K562 (cell line): Measurements from ENCODE around the gene CCDC184. TPM values are rescaled to one million over a fixed set of nuclear protein-coding genes. Genes with fewer than 3 reads are reported as not detected.

ENCODE experiments used
- ATAC-seq: fragments of 200-7000 bp; cut with Tn5 transposase; 3 replicates; pipeline ENCODE4 v1.9.1; 2020; ENCODE audit warnings: moderate library complexity
- BruUV-seq: library from RNA; stranded (reverse); fragments of 400-500 nt; replicated peaks from 2 replicates; lab custom pipeline; 2021; lab: Mats Ljungman, UMichigan
- CTCF ChIA-PET: fragments of 300-600 bp; formaldehyde crosslinking; extraction: SDS; loops from one replicate; lab custom pipeline; 2021; ENCODE audit warnings: low intra/inter-chr PET ratio; lab: Yijun Ruan, JAX
- POLR2A ChIA-PET: fragments of 300-600, 350-650 bp; sonication (Branson Sonifier 250); formaldehyde crosslinking; extraction: SDS; loops from one replicate; lab custom pipeline; 2021; ENCODE audit warnings: antibody characterized with exemption, inconsistent platforms; lab: Yijun Ruan, JAX
- DNase-seq, 4 experiments: peaks; one replicate each; pipeline versions ENCODE4 v3.0.0 to v3.0.0-alpha.2; 2011 to 2018; ENCODE audit warnings: low spot score in 3 of 4, mixed read lengths in 3 of 4; ENCODE audit errors: extremely low read depth in 1 of 4
- FAIRE-seq: peaks from 2 replicates; lab custom pipeline; 2011; peaks lifted over from hg19 to GRCh38; lab: Jason Lieb, UNC
- H2AFZ ChIP-seq: 2 replicates; pipeline ENCODE4 v1.6.0; 2011; ENCODE audit warnings: low read depth, low read length, control low read depth, inconsistent platforms
- H3K27ac ChIP-seq: fragments of 200-600 bp; 3 replicates; pipeline ENCODE4 v1.8.0; 2011; ENCODE audit warnings: low read depth, mild to moderate bottlenecking, control low read depth, inconsistent platforms, low read length, moderate library complexity, mixed read lengths; ENCODE audit errors: extremely low read depth
- H3K27me3 ChIP-seq, 2 experiments: fragments of 300-600 bp in 1 of 2; 2 replicates in 1 of 2; 3 replicates in 1 of 2; pipeline versions ENCODE4 v1.6.0 to v1.8.0; 2011; ENCODE audit warnings: inconsistent platforms in 2 of 2, low read length in 2 of 2, mild to moderate bottlenecking in 1 of 2, mixed read lengths in 1 of 2, moderate library complexity in 1 of 2; ENCODE audit not compliant: control insufficient read depth in 2 of 2, insufficient read depth in 2 of 2
- H3K36me3 ChIP-seq: fragments of 300-600 bp; 3 replicates; pipeline ENCODE4 v1.8.0; 2011; ENCODE audit warnings: mild to moderate bottlenecking, low read length, inconsistent platforms; ENCODE audit not compliant: control insufficient read depth, insufficient read depth
- H3K4me1 ChIP-seq, 2 experiments: fragments of 200-600 bp in 1 of 2; replicated peaks in 1 of 2; 2 replicates in 1 of 2; 3 replicates in 1 of 2; pipeline versions ENCODE4 v1.5.1 to v1.8.0; 2011; ENCODE audit warnings: inconsistent platforms in 2 of 2, low read length in 2 of 2, mild to moderate bottlenecking in 1 of 2, mixed read lengths in 1 of 2, moderate library complexity in 1 of 2; ENCODE audit not compliant: control insufficient read depth in 2 of 2, insufficient read depth in 2 of 2
- H3K4me2 ChIP-seq: 2 replicates; pipeline ENCODE4 v1.6.1; 2011; ENCODE audit warnings: low read length, control low read depth, inconsistent platforms, mixed read lengths; ENCODE audit not compliant: insufficient read depth
- H3K4me3 ChIP-seq: fragments of 200-600 bp; sonication (generic), shearing (Covaris generic); 2 replicates; pipeline ENCODE4 v1.5.1; 2016; ENCODE audit warnings: control low read depth, inconsistent platforms
- H3K79me2 ChIP-seq: fragments of 200-600 bp; 3 replicates; pipeline ENCODE4 v1.8.0; 2011; ENCODE audit warnings: low read length, inconsistent platforms; ENCODE audit not compliant: control insufficient read depth, insufficient read depth
- H3K9ac ChIP-seq, 2 experiments: 2 replicates each; pipeline versions ENCODE4 v1.6.0 to v1.6.1; 2011; ENCODE audit warnings: low read depth in 2 of 2, low read length in 2 of 2, control low read depth in 1 of 2, inconsistent platforms in 1 of 2, mild to moderate bottlenecking in 1 of 2, mixed read lengths in 1 of 2; ENCODE audit not compliant: insufficient read depth in 1 of 2
- H3K9me1 ChIP-seq: one replicate; pipeline ENCODE4 v1.6.0; 2011; ENCODE audit warnings: inconsistent platforms, mild to moderate bottlenecking, low read length, moderate library complexity; ENCODE audit not compliant: control insufficient read depth, insufficient read depth
- H3K9me3 ChIP-seq: replicated peaks from 2 replicates; pipeline ENCODE4 v1.5.1; 2011; ENCODE audit warnings: low read depth, low read length, inconsistent platforms; ENCODE audit not compliant: control insufficient read depth, insufficient read depth
- H4K20me1 ChIP-seq: replicated peaks from 2 replicates; pipeline ENCODE4 v1.6.1; 2011; ENCODE audit warnings: low read length, inconsistent platforms, mixed read lengths; ENCODE audit not compliant: control insufficient read depth, insufficient read depth
- CAMTA2 ChIP-seq: fragments of 250-450 bp; sonication (Bioruptor Pico); conservative IDR thresholded peaks from 2 replicates; pipeline ENCODE4 v1.5.1; 2022
- CREM ChIP-seq: IDR thresholded peaks from 2 replicates; pipeline ENCODE4 v1.6.1; 2014; ENCODE audit warnings: antibody characterized with exemption, low read depth
- FOXK2 ChIP-seq, 2 experiments: fragments of 450-650 bp; IDR thresholded peaks in 1 of 2; conservative IDR thresholded peaks in 1 of 2; 2 replicates each; pipeline ENCODE4 v1.6.1; 2016; ENCODE audit warnings: low read depth in 2 of 2, mild to moderate bottlenecking in 1 of 2
- HEY1 ChIP-seq: fragments of 250-450 bp; sonication (Bioruptor Pico); IDR thresholded peaks from 2 replicates; pipeline ENCODE4 v1.5.0; 2020; ENCODE audit warnings: mild to moderate bottlenecking, moderate library complexity, borderline replicate concordance
- KDM1A ChIP-seq, 2 experiments: fragments of 450-650 bp; IDR thresholded peaks; 2 replicates each; pipeline ENCODE4 v1.6.1; 2016; ENCODE audit warnings: mild to moderate bottlenecking in 2 of 2
- KLF16 ChIP-seq: IDR thresholded peaks from 2 replicates; pipeline ENCODE4 v1.6.1; 2016; ENCODE audit warnings: antibody characterized with exemption
- L3MBTL2 ChIP-seq: fragments of 450-650 bp; IDR thresholded peaks from 2 replicates; pipeline ENCODE4 v1.6.1; 2016; ENCODE audit warnings: mild to moderate bottlenecking, moderate library complexity
- NFRKB ChIP-seq: fragments of 450-650 bp; IDR thresholded peaks from 2 replicates; pipeline ENCODE4 v1.6.1; 2016; ENCODE audit warnings: low read depth
- NR4A1 ChIP-seq, 2 experiments: fragments of 250-450 bp in 1 of 2; fragments of 450-650 bp in 1 of 2; sonication (Bioruptor Pico) in 1 of 2; IDR thresholded peaks; 2 replicates each; pipeline versions ENCODE4 v1.4.0 to v1.6.1; 2016 to 2020; ENCODE audit warnings: mild to moderate bottlenecking in 2 of 2, missing compliant biosample characterization in 1 of 2, missing genetic modification characterization in 1 of 2, moderate library complexity in 1 of 2
- NUFIP1 ChIP-seq: fragments of 450-650 bp; IDR thresholded peaks from 2 replicates; pipeline ENCODE4 v1.6.1; 2018; ENCODE audit not compliant: partially characterized antibody
- POLR2AphosphoS5 ChIP-seq: IDR thresholded peaks from 2 replicates; pipeline ENCODE4 v1.6.1; 2011; ENCODE audit warnings: mild to moderate bottlenecking, low read depth, low read length, moderate library complexity; ENCODE audit not compliant: control insufficient read depth, insufficient read depth
- ZNF76 ChIP-seq: fragments of 250-450 bp; sonication (Bioruptor Pico); IDR thresholded peaks from 2 replicates; pipeline ENCODE4 v1.4.0; 2020; ENCODE audit warnings: mild to moderate bottlenecking, moderate library complexity, borderline replicate concordance
- ZSCAN29 ChIP-seq: fragments of 450-650 bp; IDR thresholded peaks from 2 replicates; pipeline ENCODE4 v1.6.1; 2017
- WGBS: fragments of 100-300 bp; shearing (Covaris generic); methylation state at CpG from one replicate; pipeline ENCODE4 v1.1.6; 2016; ENCODE audit warnings: low coverage, mixed read lengths; ENCODE audit not compliant: insufficient coverage; ENCODE audit errors: missing lambda C conversion rate; 5-methylcytosine and 5-hydroxymethylcytosine counted together
- in situ Hi-C: fragments of 300-500 bp; cut with MboI; formaldehyde crosslinking; loops from 4 replicates; pipeline ENCODE4 v1.15.0; 2018; ENCODE audit warnings: inconsistent platforms, mixed read lengths
- intact Hi-C: fragments of 100-400 bp; cut with micrococcal nuclease; formaldehyde crosslinking; loops from 2 replicates; pipeline ENCODE4 v1.14.2; 2022
- polyA plus RNA-seq, 8 experiments: library from polyadenylated mRNA; depleted of rRNA in 4 of 8; stranded (reverse) in 5 of 8; unstranded in 3 of 8; fragments of >200 nt; fragmentation: Nextera tagmentation in 2 of 8; fragmentation: Illumina TruSeq in 1 of 8; extraction: Ambion mirVana in 2 of 8; extraction: Trizol in 1 of 8; gene quantifications; 2 replicates each; pipeline versions ENCODE4 v1.2.1 to v1.2.3, GENCODE V29; 2011 to 2014; ENCODE audit warnings: inconsistent platforms in 1 of 8, missing spikeins in 1 of 8
- total RNA-seq, 7 experiments: library from RNA; depleted of rRNA in 6 of 7; stranded (reverse); fragments of >200 nt in 6 of 7; fragmentation: Illumina TruSeq in 2 of 7; extraction: Trizol in 2 of 7; gene quantifications; 2 replicates each; pipeline versions ENCODE4 v1.2.1 to v1.2.3, GENCODE V29; 2011 to 2021; ENCODE audit warnings: low replicate concordance in 1 of 7
- TF ChIP-seq, protein P1 (sequence below): fragments of 250-450 bp; sonication (Bioruptor Pico); IDR thresholded peaks from 2 replicates; pipeline ENCODE4 v1.8.0; 2021; ENCODE audit warnings: borderline replicate concordance, mild to moderate bottlenecking, moderate library complexity; ENCODE audit not compliant: poor library complexity, severe bottlenecking

Gene CCDC184
- total and polyA plus RNA-seq, 9 of the 15 experiments (the other 6 are each of a cell fraction or from before 2014, with no cell fraction given) = 0.09 TPM; not detected in 8

GRCh38 chr12:48157018-48157888 lies 26.2 kb upstream of the CCDC184 start, which contains the start of gene ASB8 (continued):
- TF ChIP-seq FOXK2 (conservative IDR thresholded peaks at IDR 0.05 in 1 of 2, IDR thresholded peaks at IDR 0.05 in 1 of 2; ENCODE audit: low read depth in 2 of 2) (peak; percentile 96 to 97), ZNF76 (CRISPR knock-in tag) (no peak), ZSCAN29 (no peak), POLR2AphosphoS5 (peak; percentile 72)

DNA sequence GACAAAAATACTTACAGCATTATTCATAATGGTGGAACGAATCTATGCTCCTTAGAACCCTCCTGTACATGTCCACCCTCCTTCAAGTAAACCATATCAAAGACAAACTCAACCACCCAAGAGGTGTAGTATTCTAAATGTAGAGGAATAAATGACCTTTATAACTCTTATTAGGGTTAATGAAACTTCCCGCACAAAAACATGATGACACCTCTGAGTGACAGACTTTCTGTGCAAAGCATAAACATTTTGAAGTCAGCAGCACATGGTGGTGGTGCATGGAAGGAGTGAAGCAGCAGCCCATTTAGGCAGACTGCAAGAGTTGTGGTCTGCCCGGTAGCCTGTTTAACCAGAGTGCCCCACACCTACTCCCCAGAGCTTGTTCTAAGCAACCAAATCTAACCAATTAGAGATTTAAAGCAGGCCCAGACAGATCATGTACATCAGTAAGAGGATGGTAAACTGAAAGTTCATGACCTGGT lies 25.5 kb upstream of the CCDC184 start:
- Histone ChIP-seq H3K4me3 (peak overlapping the region; percentile 72; the same call in 1 of the 2 replicates), H2AFZ (peak overlapping the region; percentile 99), H3K4me1 (peaks cover 4 to 11% of the 10 kb centered on the region in 2 experiments), H3K79me2 (peaks cover 13% of the 10 kb centered on the region; the same call in 2 of the 3 replicates), H3K27ac (peak overlapping the region; percentile 53), H3K9ac (peak overlapping the region; percentile 76 to 82; a peak in 3 of 4 replicates), H3K9me1 (no peaks in the 10 kb centered on the region), H3K27me3 (no peaks in the 10 kb centered on the region), H4K20me1 (no peaks in the 10 kb centered on the region), H3K9me3 (no peaks in the 10 kb centered on the region), H3K4me2 (peak overlapping the region; percentile 98), H3K36me3 (peaks cover 9% of the 10 kb centered on the region; the same call in 2 of the 3 replicates)
- DNase-seq (peak in 1 of 4 experiments; percentile 23), ATAC-seq (no peak; the same call in 2 of the 3 replicates), FAIRE-seq (peak; percentile 19)
- ChIA-PET POLR2A (interaction anchor here (0.9 to 3.4 kb wide), 9 partner anchors 10 to 251 kb away, joined by 3 to 15 read pairs (median 5); no protein-coding TSS in a partner anchor), CTCF (no interaction called here)
- intact Hi-C loops = loop anchor here (1.0 kb wide), 1 partner anchor 52 kb away; the partner anchor contains the start of gene SENP1
- in situ Hi-C loops = no loop called here
- 64% methylated on average over 3 of the region's 3 CpGs for WGBS
- BruUV-seq = no TSS peak
- TF ChIP-seq CAMTA2 (CRISPR knock-in tag) (no peak), CREM (no peak), HEY1 (CRISPR knock-in tag) (no peak), NR4A1 (CRISPR knock-in tag; IDR thresholded peaks at IDR 0.05) (no peak), NR4A1 (tag; IDR thresholded peaks at IDR 0.05) (0 out of 2 replicates have a peak, but pooled peaks have one; percentile 34), NFRKB (0 out of 2 replicates have a peak, but pooled peaks have one; percentile 18), KDM1A (IDR thresholded peaks at IDR 0.05) (no peak), NUFIP1 (no peak), KLF16 (no peak), L3MBTL2 (peak; percentile 82)
- TF ChIP-seq, protein P1, sequence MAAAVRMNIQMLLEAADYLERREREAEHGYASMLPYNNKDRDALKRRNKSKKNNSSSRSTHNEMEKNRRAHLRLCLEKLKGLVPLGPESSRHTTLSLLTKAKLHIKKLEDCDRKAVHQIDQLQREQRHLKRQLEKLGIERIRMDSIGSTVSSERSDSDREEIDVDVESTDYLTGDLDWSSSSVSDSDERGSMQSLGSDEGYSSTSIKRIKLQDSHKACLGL (CRISPR knock-in tag) = no peak
